IPS-15b (cell line): ENCODE results near the gene COL23A1.

Source experiments
- H3K27me3 ChIP-seq: one replicate; pipeline ENCODE4 v1.6.1; 2013; ENCODE audit warnings: low read length; ENCODE audit not compliant: control insufficient read depth, insufficient read depth
- H3K36me3 ChIP-seq: one replicate; pipeline ENCODE4 v1.6.1; 2013; ENCODE audit warnings: low read length; ENCODE audit not compliant: control insufficient read depth, insufficient read depth
- H3K4me1 ChIP-seq: one replicate; pipeline ENCODE4 v1.6.1; 2013; ENCODE audit warnings: mild to moderate bottlenecking, low read length; ENCODE audit not compliant: control insufficient read depth, insufficient read depth
- H3K4me3 ChIP-seq: one replicate; pipeline ENCODE4 v1.5.1; 2013; ENCODE audit warnings: low read depth, low read length
- H3K9ac ChIP-seq: one replicate; pipeline ENCODE4 v1.6.1; 2013; ENCODE audit warnings: low read depth, mild to moderate bottlenecking, low read length
- H3K9me3 ChIP-seq: one replicate; pipeline ENCODE4 v1.6.1; 2013; ENCODE audit warnings: mild to moderate bottlenecking, low read length; ENCODE audit not compliant: control insufficient read depth, insufficient read depth

Gene COL23A1

DNA sequence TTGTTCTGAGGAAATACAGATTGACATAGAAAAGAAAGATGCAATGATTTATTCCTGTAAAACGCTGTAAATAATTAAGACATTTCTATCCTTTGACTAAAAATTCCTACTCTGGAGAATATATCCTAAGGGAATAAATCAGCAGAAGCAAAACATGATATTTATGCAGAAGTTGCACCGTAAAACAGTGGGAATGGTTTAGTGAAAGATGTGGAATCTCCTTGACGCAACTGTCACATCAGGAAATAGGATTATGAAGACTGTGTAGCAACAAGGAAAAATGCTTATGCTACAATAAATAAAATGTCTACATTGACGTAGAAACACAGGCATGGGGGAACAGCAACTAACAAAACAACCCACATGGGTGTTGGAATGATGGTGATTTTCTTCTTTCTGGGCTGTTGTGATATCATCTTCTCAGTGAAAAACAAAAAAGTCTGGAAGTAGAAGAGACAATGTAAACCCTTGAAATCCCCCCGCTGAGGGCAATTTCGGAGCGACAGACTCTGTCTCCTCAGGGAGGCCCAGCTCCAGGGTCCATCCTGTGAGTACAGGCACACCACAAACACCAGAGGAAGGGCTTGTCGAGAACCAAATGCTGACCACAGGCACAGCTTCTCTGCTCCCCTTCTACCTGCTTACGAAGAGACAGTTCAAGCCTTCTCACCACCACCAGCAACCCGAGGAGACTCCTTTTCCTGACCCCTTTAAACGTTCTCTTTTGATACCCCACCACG lies 25.2 kb downstream of the COL23A1 start:
- peaks cover 22% of the 10 kb centered on the region for H3K4me1 ChIP-seq
- no peaks in the 10 kb centered on the region for H3K9me3 ChIP-seq
- no peak overlapping the region for H3K9ac ChIP-seq
- H3K36me3 ChIP-seq: no peaks in the 10 kb centered on the region
- no peak overlapping the region for H3K4me3 ChIP-seq
- H3K27me3 ChIP-seq: no peaks in the 10 kb centered on the region

DNA sequence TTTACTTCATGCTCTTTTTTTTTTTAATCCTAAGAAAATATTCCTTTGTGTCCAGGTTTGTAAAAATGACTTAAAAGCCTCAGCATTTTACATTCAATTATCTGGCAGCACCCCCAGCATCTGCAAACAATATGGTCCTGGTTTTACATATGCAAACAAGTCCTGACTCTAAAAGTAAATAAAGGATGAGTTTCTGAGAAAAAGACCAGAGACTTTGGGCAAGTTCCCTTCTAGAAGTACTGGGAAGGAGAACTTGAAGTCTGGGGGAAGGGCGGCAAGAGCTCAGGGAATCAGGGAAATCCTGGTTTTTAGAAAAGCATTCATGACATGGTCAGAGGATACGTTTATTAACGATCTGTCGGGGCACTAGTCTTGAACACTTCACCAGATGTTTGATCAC lies 25.8 kb downstream of the COL23A1 start:
- Histone ChIP-seq H3K27me3 (no peaks in the 10 kb centered on the region), H3K4me3 (no peak overlapping the region), H3K9me3 (no peaks in the 10 kb centered on the region), H3K9ac (no peak overlapping the region), H3K4me1 (peaks cover 22% of the 10 kb centered on the region), H3K36me3 (no peaks in the 10 kb centered on the region)

DNA sequence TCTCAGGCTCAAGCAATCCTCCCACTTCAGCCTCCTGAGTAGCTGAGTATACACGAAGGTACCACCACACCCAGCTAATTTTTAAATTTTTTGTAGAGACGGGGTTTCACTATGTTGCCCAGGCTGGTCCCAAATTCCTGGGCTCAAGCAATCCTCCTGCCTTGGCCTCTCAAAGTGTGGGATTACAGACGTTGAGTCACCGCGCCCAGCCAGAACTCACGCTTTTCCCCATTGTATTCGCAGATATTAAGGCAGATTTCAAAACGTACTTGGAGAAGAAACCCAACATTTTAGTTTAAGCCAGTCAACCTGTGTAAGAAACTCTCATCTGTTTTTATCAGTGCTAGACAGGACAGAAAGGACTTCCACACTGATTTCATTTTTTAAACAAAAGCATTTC lies 26.6 kb downstream of the COL23A1 start:
- Histone ChIP-seq H3K9me3 (no peaks in the 10 kb centered on the region), H3K36me3 (no peaks in the 10 kb centered on the region), H3K4me1 (peaks cover 22% of the 10 kb centered on the region), H3K4me3 (no peak overlapping the region), H3K27me3 (no peaks in the 10 kb centered on the region), H3K9ac (no peak overlapping the region)

DNA sequence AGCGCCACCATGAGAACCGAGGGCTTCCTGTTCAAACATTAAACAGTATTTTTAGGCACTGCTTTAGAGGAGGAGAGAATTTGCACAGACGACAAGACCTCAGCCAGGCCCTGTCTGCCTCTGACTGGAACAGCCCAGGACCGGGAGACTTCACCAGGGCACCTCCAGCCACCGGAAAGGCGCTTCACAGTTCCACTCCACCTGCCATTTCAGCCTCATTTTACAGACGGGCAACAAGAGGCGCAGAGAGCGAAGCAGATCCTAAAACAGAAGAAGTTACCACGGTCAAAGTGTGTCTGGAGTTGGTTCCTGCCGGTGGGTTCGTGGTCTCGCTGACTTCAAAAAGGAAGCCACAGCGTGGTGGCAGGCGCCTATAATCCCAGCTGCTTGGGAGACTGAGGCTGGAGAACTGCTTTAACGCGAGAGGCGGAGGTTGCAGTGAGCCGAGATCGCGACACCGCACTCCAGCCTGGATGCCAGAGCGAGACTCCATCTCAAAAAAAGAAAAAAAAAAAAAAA lies 28.4 kb downstream of the COL23A1 start:
- Histone ChIP-seq H3K4me3 (no peak overlapping the region), H3K4me1 (peaks cover 22% of the 10 kb centered on the region), H3K36me3 (no peaks in the 10 kb centered on the region), H3K27me3 (no peaks in the 10 kb centered on the region), H3K9ac (no peak overlapping the region), H3K9me3 (no peaks in the 10 kb centered on the region)

DNA sequence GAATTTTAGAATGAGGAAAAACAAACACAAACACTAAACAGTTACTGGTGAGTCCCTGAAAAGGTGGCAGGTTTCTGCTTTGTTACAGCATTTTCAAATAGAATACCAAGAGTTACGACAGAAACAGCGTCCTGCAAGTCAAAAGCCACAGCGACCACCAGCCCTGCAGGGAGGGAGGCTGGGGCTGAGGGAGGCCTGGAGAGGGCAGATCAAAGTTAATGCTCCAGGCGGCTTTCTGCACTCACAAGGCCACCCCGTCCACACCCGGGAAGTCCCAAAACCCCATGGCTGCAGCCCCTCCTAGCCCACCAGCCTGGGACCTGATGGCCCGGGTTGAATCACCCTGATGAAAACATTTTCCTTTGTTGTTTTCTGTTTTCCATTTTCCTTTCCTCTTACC lies 29.3 kb downstream of the COL23A1 start:
- no peak overlapping the region for H3K9ac ChIP-seq
- no peaks in the 10 kb centered on the region for H3K36me3 ChIP-seq
- peaks cover 25% of the 10 kb centered on the region for H3K4me1 ChIP-seq
- no peak overlapping the region for H3K4me3 ChIP-seq
- no peaks in the 10 kb centered on the region for H3K27me3 ChIP-seq
- H3K9me3 ChIP-seq: no peaks in the 10 kb centered on the region

DNA sequence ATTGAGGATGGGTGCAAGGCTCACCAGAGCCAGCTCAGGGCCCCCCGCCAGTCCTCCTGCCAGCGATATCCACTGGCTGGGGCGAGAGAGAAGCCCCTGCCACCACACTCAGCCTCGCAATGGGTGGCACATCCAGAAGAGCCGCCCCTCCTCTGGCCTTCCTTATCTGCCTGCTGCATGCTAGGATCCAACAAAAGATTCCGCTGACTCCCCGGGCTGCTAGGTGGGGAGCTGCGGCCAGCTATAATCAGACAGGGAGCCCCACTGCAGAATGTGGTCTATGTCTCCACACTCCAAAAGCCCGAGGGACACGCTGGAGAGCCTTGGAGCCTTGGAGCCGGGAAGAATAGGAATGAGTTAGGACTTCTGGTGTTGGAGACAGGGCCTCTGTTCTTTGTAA lies 32.8 kb downstream of the COL23A1 start:
- Histone ChIP-seq H3K4me3 (no peak overlapping the region), H3K27me3 (no peaks in the 10 kb centered on the region), H3K9me3 (no peaks in the 10 kb centered on the region), H3K36me3 (no peaks in the 10 kb centered on the region), H3K9ac (no peak overlapping the region), H3K4me1 (peaks cover 14% of the 10 kb centered on the region)

DNA sequence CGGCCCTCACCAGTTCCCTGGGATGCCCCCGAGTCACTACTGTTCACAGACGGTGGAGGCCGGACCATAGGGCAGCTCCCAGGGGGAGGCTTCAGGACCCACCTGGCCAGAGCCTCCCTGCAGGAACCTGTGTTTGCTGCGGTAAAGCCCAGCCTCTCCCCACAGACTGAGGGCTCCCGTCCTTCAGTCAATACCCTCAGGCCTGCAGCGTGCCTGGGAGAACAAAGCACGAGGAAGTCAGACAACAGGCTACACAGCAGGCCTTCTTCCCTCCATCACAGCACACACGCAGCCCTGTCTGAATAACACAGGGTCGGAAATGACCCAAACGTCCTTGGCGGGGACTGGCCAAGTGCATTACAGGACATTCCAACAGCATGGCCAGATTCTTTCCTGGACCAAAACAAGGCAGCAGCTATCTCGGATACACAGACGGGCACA lies 34.4 kb downstream of the COL23A1 start:
- H3K4me3 ChIP-seq: no peak overlapping the region
- H3K9ac ChIP-seq: no peak overlapping the region
- no peaks in the 10 kb centered on the region for H3K36me3 ChIP-seq
- H3K27me3 ChIP-seq: no peaks in the 10 kb centered on the region
- peaks cover 5% of the 10 kb centered on the region for H3K4me1 ChIP-seq
- no peaks in the 10 kb centered on the region for H3K9me3 ChIP-seq

DNA sequence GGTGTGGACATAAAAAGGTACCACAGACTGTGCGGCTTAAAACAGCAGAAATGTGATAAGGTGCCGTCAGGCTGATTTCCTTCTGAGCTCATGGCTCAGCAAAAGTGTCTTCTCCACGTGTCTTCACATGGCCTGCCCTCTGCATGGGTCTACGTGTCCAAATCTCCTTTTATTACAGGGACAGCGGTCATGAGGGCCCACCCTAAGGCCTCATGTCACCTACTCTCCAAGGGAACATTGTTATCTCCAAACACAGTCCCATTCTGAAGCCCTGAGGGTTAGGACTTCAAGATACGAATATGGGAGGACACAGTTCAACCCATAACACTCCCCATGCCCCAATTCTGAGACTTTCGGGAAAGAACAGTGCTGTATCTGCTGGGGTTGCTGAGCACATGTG lies 35.2 kb downstream of the COL23A1 start:
- H3K4me3 ChIP-seq: no peak overlapping the region
- H3K9me3 ChIP-seq: no peaks in the 10 kb centered on the region
- H3K36me3 ChIP-seq: no peaks in the 10 kb centered on the region
- no peak overlapping the region for H3K9ac ChIP-seq
- no peaks in the 10 kb centered on the region for H3K27me3 ChIP-seq
- H3K4me1 ChIP-seq: peaks cover 3% of the 10 kb centered on the region

DNA sequence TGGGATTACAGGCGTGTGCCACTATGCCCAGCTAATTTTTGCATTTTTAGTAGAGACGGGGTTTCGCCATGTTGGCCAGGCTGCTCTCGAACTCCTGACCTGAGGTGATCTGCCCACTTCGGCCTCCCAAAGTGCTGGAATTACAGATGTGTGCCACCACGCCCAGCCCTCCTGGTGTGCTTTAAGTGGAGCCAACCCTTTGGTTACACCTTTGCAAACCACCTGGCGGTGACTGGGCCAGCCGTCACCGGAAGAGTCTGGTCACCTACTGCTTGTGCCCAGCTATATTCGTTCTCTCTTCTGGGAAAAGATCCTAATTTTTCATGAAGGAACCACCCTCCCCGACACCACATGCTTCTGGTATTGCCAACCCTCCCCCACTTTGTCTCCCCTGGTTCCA lies 35.9 kb downstream of the COL23A1 start:
- Histone ChIP-seq H3K27me3 (no peaks in the 10 kb centered on the region), H3K36me3 (no peaks in the 10 kb centered on the region), H3K9ac (no peak overlapping the region), H3K4me1 (peaks cover 3% of the 10 kb centered on the region), H3K4me3 (no peak overlapping the region), H3K9me3 (no peaks in the 10 kb centered on the region)

DNA sequence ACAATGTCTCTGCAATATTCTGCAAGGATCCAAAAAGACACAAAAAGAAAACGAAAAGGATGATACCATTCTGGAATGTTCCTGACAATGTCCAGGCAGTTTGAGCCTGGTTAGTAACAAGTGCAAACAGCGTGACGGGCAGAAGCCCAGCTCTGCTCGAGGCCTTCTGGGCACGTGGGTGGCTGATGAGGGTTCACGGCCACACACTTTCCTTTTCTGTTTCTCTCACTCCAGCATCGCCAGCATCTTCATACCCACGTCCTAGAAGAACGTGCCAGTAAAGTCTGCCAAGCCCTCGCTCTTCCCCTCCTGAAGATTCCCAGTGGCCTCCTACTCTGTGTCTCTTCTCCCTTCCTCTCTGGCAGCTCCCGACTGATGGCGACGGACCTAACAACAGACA lies 36.7 kb downstream of the COL23A1 start:
- no peaks in the 10 kb centered on the region for H3K9me3 ChIP-seq
- H3K4me3 ChIP-seq: no peak overlapping the region
- no peaks in the 10 kb centered on the region for H3K36me3 ChIP-seq
- peaks cover 3% of the 10 kb centered on the region for H3K4me1 ChIP-seq
- no peak overlapping the region for H3K9ac ChIP-seq
- H3K27me3 ChIP-seq: no peaks in the 10 kb centered on the region

DNA sequence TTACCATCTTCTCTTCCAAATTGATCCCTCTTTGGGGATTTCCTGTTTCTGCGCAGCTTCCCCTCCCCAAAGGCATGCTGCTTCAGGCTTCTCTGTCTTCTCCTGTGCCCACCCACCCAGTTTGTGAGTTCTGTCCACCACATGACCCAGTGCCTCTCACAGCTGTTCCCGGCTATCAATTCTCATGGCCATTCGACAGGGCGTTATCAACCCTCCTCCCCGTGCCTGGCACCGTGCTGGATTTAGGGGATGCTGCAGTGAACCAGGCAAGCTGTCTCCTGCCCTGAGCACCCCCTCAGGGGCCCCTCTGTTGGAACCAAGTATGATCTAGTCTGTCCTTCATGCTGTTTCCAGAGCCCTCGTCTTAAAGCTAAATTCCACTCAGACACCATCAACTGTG lies 38.7 kb downstream of the COL23A1 start:
- H3K27me3 ChIP-seq: no peaks in the 10 kb centered on the region
- H3K9ac ChIP-seq: no peak overlapping the region
- H3K36me3 ChIP-seq: no peaks in the 10 kb centered on the region
- no peak overlapping the region for H3K4me3 ChIP-seq
- peaks cover 5% of the 10 kb centered on the region for H3K4me1 ChIP-seq
- H3K9me3 ChIP-seq: no peaks in the 10 kb centered on the region

DNA sequence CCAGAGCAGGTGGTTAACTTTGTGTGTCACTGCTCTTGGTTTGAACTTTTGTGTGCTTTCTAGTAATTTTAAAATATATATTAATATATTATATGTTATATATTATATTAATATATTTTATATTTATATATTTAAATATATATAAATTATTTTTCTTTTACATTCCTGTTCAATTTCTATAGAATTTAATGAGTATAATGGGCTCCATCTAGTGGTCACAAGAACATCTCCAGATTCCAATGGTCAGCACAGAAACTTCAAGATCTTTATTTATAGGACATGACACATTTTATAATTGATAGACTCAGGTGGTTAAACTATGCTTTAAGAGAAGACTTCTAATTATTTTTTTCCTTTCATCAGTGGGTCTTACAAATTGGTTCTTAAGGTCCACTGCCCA lies 39.1 kb downstream of the COL23A1 start:
- Histone ChIP-seq H3K9ac (no peak overlapping the region), H3K9me3 (no peaks in the 10 kb centered on the region), H3K27me3 (no peaks in the 10 kb centered on the region), H3K4me3 (no peak overlapping the region), H3K4me1 (peaks cover 4% of the 10 kb centered on the region), H3K36me3 (no peaks in the 10 kb centered on the region)
